NCI-H1436 (cell line): ENCODE measurements around the gene CDX2.
"Not testable (repeated sequence)": the region's sequence is repeated elsewhere in the genome, so short reads cannot be mapped to it uniquely, and the experiment has no call there.

Experiments used
- DNase-seq: peaks from one replicate; lab custom pipeline; 2025; lab: John Stamatoyannopoulos, UW

Gene CDX2, protein sequence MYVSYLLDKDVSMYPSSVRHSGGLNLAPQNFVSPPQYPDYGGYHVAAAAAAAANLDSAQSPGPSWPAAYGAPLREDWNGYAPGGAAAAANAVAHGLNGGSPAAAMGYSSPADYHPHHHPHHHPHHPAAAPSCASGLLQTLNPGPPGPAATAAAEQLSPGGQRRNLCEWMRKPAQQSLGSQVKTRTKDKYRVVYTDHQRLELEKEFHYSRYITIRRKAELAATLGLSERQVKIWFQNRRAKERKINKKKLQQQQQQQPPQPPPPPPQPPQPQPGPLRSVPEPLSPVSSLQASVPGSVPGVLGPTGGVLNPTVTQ

DNA sequence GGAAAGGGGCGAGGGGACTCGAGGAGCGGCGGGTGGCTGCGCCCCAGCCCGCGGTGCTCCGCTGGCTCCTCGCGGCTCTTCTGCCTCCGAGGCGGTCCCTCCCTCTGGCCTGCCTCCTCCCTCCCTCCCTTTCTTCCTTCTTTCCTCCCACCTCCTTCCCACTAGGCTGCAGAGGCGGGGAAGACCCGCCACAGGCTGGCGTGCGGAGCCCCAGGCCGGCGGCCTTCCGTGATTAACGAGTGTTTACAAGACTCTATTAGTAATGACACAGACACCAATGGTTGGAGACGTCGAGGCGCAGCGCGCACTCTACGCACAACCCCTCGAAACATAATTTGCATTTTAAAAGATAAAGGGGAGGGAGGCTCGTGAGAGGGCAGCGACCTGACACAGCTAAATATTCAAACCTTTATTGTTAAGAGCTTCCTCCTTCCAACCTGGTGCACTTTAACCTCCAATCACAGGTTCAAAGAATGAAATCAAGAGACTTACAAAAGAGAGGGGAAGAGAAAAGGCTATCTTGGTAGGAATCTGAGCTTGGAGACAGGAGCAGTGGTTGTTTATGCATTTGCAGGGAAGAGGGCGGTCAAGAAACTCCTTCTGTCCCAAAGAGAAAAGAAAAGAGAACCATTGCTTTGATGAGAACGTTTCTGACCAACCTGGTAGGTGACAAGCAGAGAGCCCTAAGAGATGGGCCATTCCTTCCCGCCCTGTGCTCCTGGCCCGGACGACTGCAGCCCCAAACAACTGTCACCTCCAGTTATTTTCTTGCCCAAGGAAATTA lies at the start of gene CDX2:
Gene CDX2, minus strand, starts transcription at position 234 of the 784 bp plus-strand sequence. CDS start 309 bp downstream, outside the sequence.
- no peak for DNase-seq

DNA sequence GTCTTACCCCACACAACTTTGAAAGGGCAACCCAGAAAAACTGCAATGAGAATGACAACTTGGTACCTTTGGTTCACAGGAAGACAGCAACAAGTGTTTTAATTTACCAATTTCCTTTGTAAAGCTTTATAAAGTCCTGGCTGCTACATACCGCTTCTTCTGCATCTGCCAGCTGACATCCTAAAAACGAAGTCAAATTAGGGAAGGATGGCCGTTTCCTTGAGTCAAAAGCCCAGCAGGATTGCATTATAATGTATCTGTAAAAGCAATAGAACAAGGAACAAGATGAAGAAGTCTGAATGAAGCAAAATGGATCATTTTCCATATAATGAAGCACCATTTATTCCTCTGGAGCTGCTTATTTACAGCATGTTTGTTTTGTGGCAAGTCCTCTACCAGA lies 45.2 kb upstream of the CDX2 start:
- DNase-seq = no peak

DNA sequence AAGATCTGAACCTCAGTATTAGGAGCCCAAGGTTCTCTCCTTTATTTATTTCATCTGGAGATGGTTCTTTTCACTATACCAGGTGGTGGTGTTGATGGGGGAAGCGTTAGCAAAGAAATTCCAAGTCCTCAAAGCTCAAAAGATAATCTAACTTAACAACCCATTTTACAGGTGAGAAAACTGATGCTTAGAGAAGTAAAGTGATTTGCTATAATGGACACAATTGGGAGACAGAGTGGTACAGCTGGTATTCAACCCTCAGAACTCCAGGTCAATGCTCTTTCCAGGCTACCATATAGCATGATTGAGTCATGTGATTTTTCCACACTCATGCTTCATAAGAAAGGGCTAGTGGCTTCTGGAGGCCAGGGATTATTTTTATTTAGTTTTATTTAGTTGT lies 44.4 kb upstream of the CDX2 start:
- DNase-seq = no peak

DNA sequence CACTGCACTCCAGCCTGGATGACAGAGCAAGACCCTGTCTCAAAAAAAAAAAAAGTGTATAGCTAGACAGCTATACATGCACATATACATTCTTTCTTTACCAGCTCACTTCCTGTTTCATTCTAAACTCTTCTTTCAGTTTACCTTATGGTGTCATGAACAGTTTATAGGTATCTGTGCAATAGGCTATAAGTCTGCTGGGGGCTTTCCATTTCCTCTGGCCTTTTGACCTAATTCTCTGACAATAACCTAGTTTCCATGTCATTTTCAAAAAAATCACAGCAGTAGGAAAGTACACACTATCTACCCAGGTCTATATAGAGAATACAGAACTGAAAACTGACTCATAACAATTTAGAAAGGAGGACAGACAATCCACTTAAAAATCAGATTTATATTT lies 43.8 kb upstream of the CDX2 start:
- no peak for DNase-seq

DNA sequence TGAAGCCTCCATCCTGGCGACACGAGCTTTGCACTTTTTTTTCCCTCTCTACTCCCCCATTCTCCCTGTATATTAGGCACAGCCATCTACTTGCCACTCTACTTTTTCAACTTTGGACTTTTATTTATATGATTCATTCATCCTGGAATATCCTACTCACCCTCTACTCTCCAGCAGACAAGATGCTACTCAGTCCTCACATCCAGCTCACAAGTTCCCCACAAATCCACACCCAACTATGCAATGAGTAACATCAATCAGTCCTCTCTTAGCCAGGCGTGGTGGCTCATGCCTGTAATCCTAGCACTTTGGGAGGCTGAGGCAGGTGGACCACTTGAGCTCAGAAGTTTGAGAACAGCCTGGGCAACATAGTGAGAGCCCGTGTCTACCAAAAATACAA lies 43.3 kb upstream of the CDX2 start:
- DNase-seq = no peak

DNA sequence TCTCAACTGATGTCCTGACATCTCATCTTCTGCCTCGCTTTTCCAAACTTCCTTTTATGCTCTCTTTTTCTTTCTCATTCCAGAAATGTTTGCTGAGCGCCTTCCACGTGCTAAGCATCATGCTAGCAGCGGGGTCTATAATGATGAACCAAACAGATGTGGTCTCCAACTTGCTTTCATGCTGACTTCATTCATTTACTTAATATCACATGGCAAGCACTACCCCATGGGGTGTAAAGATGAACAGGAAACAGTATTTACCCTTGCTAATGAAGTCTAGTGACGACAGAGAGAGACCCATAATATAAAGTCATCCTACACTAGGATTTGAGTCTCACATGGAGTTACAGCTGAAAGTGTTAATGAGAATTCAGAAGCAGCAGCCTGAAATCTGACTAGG lies 40.9 kb upstream of the CDX2 start:
- DNase-seq = no peak

DNA sequence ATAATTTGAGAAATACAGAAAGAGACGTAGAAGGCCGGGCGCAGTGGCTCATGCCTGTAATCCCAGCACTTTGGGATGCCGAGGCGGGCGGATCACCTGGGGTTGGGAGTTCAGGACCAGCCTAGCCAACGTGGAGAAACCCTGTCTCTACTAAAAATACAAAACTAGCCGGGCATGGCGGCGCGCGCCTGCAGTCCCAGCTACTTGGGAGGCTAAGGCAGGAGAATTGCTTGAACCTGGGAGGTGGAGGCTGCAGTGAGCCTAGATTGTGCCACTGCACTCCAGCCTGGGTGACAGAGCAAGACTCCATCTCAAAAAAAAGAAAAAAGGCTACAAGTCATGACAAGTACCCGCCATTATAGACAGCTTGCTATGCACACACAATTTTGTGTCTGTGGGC lies 35.9 kb upstream of the CDX2 start:
- not testable (repeated sequence) for DNase-seq

DNA sequence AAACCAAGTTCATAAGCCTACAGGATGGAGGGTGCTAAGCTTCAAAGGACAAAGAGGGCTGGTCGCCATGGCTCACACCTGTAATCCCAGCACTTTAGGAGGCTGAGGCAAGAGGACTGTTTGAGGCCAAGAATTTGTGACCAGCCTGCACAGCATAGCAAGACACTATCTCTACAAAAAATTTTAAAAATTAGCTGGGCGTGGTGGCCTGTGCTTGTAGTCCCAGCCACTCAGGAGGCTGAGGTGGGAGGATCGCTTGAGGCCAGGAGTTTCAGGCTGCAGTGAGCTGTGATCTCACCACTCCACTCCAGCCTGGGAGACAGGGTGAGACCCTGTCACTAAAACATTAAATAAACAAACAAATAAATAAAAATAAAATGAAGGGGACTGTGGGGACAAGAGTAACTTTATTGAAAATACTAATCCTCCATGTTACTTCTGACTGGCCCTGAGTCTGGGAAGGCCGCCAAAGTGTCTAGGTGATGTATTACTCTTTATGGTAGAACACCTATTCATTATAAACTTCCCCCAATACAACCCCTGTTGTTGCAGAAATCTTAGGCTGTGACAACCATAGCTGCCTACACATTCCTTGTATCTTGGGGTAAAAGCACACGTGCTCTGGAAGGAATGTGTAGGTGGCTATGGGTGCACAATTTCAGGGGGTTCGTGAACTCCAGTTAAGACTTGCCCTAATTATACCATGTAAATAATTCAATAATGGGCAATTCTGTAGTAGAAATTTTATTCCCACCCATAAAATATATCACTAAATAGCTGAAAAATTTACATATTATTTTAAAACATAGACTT lies 34.0 kb upstream of the CDX2 start:
- no peak for DNase-seq

DNA sequence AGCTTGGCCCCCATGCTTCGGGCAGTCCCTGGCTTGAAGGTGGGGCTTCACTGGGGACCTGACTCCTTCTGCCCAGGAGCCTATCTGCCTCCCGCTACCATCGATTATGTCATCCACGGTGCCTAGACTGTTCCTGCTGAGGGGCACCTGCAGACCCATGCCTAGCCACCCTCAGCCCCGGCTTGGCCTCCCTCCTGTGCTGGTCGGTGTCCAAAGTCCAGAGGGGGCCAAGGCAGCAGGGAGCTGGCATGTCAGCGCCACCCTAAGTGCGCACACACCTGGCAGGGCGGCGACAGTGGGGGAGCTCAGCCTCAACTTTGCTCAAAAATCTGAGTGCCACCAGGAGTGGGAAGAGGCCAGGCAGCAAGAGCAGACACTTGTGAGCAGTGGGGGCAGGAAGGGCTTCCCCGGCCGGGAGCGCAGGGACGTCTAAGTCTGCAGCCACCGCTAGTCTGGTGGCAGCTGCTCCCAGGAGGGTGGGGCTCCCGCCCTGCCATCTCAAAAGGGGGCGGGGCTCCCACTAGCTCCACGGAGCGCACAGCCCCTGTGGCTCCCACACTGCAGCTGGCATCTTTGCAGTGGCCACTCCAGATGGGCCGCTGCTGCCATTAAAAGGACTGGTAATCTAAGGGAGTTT lies 32.8 kb upstream of the CDX2 start:
- DNase-seq = no peak

DNA sequence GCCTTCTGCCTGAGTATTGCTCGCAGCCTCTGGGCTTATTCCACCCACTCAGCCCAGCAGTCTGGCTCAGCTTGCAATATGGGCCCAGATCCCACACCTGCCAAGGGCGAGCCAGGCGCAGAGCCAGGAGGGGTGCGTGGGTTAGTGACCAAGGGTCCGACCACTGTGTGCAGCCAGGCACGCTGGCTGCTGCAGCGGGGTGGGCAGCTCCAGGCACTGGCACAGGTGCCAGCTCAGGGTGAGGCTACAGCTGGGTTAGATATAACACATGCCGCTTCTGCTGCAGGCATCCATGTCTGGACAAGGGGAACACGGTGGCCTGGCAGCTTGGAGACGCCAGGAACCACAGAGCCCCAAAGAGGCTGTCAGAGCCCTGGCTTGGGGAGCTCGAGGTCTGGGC lies 31.9 kb upstream of the CDX2 start:
- DNase-seq = no peak

DNA sequence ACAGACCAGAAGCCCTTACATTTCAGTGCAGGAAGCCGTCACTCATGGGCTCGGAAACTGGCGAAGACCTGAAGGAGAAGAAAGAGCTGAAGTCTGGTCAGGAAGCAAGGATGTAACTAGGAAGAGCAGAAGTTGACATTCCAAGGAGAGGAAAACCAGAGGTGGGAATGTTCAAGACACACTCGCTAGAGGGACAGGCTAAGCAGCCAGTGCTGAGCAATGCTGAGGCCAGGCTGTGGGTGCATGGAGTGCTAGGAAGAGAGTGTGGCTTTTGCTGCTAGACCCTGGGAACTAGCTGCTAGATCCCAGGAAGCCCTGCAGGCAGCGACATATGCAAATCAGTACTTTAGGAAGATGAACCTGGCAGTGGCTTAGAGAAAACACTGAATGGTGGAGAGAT lies 31.5 kb upstream of the CDX2 start:
- no peak for DNase-seq

DNA sequence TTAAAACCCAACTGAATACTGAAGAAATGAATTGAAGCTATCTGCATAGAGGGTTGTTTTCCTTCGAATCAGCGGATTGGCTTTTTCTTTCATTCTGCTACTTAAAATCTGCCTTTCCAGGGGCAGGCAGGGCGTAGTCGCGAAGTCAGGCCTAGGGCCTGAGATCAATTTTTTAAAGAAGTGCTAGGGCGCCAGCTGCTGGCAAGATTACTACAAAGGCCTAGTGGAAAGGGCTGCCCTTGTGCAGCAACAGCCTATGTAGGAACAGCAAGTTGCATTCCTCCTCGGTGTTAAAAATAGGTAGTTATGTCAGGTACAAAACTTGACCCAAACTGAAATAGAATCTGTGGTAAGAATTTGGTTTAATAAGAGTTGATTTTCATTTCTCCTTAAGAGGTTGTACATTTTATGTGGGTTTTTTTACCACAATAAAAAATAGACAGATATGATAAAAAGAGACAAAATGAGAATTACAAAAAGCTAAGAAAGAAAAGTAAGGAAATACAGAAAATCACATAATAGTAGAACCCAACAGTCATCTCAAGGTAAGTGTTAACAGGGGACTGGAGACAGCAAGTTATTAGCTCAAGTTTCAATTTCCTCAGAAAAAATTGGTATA lies 28.9 kb upstream of the CDX2 start:
- DNase-seq = no peak

DNA sequence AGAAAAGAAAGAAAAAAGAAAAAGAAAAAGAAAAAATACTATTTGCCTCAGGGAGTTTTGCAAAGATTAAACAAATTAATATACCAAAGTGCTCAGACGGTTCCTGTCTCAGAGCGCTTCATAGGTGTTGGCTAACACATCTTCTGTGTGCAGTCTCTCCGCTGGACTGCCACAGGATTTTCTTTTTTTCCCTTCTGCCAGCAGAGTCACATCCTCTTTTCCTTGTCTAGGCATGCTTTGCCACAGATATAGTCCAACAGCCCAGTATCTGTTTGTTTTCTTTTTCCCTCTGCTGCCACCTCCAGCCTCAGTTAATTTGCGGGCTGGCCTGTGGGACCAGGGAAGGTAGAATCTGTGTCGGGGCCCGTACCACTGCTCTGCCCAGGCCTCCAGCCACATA lies 22.8 kb upstream of the CDX2 start:
- no peak for DNase-seq

DNA sequence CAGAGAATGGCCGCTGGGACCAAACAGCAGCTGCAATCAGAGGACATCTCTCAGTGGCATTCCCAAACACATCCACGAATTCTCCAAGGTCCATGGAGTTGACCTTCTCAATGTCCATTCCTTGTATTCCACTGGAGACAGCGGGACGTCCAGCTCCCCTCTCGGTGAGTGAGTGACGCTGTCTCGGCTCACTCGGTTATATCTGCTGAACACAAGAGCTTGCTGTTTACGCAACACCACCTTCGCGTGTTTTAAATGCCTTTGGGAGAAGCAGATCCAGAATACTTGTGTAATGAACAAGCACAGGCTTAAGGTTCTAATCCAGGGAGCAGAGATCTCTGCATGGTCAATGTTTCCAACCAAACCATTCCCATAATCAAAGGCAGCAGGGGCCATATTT lies 19.4 kb upstream of the CDX2 start, which contains the start of gene URAD:
Gene URAD, minus strand, starts transcription at position 174 of the 400 bp plus-strand sequence. Its CDS starts 56 bp downstream, at position 118.
- no peak for DNase-seq

DNA sequence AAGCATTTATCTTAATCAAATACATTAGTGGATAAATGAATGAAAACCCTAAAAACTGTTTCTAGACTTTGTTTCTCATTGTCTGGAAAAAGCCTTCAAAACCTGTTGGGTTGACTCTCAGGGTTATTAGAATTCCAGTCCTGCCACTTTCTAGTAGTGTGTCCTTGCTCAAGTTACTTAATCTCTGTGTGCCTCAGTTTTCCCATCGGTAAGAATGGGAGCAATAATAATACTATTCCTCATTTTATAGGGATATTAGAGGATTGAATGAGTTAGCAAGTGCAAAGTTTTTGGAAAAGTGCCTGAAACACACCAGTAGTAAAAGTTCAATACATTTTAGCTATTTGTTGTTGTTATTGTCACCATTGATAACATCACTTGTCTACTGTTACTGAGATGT lies 16.5 kb upstream of the CDX2 start:
- DNase-seq = no peak

DNA sequence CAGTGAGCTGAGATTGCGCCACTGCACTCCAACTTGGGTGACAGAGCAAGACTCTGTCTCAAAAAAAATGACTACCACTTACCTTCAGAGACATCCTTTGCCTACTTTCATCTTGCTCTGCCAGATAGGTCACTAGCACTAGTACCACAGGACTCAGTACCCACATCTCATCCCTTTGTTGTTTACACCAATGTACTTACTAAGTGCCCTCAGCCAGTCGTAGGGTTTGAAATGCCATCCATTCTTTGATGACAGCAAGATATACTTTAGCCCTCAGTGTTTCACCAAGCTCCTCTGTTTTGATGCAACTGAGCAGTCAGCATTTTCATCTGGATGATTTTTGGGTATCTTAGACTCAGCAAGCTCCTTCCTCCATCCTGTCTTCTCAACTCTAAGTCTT lies 13.2 kb upstream of the CDX2 start:
- DNase-seq = no peak

DNA sequence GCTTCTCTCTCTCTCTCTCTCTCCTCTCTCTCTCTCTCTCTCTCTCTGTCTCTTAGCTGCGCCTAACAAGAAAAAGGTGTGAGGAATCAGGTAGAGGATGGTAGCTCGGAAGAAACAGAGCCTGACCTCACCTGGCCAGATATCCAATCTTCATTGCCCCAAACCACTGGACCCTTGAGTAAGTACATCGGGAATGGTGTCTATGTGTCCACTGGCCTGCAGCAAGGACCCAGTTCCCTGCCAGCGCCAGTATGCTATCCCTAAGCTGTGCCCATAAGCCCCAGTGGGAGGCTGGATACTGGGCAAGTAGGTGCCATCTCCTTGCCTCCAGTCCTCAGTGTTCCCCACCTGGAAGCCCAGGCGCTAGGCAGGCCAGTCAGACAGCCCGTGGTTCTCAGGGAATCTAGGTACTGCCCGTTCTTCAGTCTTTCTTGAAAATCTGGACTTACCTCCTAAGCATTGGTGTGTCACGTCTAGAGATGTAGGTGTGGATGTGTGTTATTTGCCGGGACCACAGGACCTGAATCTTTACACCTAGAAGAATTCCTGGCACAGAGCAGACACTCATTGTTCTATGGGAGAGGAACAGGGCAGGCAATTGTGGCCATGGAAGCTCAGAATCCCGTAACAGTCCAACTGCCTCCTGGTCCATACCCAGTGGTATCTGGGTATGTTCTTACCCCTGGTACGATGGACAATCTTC lies 12.0 kb upstream of the CDX2 start:
- DNase-seq = no peak

DNA sequence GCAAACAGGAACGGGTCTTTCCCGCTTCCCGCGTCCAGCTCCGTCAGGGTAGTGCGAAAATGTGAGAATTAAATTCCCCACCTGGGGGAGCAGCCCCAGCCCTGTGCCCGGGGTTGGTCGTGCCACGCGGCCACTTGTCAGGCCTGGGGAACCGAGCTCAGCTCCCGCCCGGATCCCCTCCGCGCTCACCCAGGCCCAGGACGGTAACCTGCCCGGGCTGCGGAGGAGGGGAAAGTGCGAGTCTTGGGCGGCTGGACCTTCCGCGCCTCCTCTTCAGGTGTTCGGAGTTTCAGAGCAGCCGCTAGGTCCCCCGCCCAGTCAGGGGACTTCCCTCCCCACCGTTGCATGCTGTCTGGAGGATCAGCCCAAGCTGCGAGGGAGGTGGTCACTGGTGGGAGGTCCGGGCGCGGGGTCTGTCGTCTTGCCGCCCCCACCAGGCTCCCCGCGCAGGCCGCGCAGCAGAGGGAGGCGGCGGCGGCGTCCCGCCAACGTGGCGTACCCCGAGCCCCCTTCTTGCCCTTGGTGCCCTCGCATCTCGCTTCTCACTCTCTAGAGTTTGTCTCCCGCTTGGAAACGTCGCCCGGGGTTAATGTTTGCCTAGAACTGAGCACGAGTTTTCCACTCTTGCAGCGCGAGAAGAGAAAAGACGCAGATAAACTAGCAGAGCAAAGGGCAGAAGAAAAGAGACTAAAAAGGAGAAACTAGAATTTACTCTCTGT lies 11.3 kb upstream of the CDX2 start:
- no peak for DNase-seq

DNA sequence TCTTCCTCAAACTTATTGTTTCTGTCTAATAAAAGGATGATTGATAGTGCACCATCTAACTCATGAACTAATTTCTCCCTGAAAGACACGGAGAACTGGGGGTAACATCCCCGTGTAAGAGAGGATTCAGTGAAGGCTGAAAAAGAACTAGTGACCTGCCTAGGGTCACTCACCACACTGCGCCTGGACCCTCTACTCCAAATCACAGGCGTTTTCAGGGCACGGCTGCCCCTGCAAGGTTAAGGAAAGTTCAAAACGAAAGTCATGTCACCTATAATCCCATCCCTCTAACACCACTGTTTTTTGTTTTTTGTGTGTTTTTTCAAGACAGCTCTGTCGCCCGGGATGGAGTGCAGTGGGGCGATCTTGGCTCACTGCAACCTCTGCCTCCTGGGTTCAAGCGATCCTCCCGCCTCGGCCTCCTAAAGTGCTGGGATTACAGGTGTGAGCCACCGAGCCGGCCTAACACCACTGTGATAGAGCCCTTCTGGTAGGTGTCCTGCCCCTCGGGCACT lies 10.7 kb upstream of the CDX2 start:
- DNase-seq = no peak

DNA sequence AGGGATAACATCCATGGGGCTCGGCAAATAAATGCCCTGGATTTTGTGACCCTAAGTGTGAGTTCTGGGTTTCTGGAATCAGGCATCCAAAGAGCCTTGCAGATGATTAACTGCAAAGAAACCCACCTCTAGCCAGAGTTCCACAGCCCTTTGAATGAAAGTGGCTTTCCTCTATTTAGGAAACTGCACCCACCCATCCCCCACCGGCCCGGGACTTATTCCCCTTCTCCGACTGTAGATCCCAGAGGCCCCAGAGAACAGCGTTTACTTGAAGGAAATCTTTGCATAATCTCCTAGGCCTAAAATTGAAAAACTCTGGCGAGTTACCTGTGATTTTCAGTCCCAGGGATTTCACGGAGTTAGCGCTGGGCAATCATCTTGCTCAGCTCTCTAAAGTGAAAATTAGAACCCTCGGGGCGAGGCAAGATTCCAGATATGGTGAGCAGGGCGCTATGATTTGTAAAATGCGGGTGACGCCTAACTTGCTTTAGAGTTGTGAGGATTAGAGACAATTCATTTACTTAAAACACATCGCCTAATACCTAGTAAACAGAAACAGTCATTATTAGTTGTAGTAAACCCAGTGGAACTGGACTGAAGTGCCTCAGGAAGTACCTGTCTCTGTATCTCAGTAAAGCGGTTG lies 10.0 kb upstream of the CDX2 start:
- no peak for DNase-seq
